ENCODE results near the gene PCBD1.

The PCBD1 gene

GRCh38 chr10:70834021-70834420, 54.3 kb downstream of the PCBD1 start:
- DNase-seq (ENCODE audit: low read depth, low spot score), result no peak

- DNase-seq (ENCODE audit: low read depth, low spot score), result no peak
Measured at GRCh38 chr10:70833601-70834000, 54.8 kb downstream of the PCBD1 start.
